ENCODE results near the gene RRAS2.
"Not testable (repeated sequence)": the region's sequence is repeated elsewhere in the genome, so short reads cannot be mapped to it uniquely, and the experiment has no call there.

The RRAS2 gene

DNA sequence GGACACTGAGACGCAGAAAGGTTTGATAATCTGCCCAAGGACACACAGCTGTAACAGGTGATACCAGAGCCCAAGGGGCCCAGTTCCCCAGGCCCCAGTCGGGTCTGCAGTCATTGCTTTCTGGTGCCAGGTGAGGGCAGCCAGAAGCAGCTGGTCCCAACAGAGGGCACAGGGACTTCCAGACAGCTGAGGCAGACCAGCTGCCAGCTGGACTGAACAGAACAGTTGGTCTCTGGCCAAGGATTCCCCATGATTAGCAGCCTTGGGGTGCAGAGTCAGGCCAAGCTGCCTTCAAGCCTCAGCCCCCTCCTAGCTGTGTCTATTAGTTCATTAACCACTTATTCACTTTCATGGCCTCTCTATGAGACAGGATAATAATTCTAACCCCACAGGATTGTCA lies 105.6 kb downstream of the RRAS2 start:
- no peak for DNase-seq

DNA sequence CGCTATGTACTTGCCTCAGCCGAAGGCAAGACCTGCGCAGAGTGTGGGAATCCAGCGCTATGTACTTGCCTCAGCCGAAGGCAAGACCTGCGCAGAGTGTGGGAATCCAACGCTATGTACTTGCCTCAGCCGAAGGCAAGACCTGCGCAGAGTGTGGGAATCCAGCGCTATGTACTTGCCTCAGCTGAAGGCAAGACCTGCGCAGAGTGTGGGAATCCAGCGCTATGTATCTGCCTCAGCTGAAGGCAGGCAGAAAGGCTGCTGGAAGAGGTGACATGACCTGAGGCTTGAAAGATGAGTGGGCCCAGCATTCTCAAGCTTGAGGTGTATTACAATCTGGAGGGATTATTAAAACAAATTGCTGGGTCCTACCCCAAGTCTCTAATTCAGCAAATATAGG lies 106.5 kb downstream of the RRAS2 start:
- not testable (repeated sequence) for DNase-seq

DNA sequence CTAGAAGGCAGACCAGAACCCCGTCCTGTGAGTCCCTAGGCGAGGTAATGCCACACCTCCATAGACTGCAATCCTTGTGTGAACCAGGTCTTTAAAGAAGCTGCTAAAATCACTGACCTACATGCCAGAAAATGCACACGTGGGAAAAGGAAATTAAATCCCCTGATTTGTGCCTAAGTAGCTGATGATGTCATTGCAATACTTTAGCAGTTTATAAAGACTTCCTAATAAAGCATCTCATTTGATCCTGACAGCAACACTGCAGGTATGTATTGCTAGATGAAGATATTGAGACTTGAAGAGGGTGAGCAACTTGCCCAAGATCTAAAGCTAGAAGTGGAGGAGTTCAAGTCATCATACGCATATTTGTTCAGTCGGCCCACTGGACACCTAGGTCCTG lies 107.2 kb downstream of the RRAS2 start:
- no peak for DNase-seq

DNA sequence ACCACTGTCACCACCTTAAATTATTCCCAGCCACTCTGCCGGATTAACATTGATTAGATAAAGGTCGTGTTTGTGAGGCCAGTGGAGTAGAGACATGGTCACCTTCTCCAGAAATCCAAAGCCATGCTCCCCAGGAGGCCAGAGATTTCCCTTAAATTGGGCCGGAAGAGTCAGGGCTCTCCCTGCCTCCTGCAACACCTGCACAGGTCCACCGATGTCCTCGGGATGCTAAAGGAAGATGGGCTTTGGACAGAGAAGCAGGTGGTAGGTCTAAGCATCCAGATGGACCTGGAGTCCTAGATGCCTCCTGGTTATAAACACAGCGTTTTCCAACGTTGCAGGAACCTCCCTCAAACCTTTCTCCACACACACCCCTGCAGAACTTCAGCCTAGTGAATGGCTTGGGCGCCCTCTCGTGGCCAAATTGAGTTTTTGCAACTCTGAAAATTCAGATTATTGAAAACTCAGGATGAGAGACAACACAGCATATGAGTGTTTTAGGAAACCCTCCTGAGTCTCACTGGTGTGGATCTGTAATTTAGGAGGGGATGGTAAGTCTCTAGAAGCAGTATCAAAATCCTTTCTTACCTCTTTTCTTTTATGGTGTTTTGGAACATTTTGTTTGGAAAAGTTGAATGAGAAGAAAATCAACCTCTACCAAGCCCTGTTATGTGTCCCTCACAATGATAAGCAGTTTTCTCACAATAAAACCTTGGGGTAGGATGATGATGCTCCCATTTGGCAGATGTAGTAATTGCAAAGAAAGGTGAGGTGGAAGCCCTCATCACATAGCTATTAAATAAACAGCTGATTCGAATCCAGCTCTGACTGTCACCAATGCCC lies 109.6 kb downstream of the RRAS2 start:
- no peak for DNase-seq

DNA sequence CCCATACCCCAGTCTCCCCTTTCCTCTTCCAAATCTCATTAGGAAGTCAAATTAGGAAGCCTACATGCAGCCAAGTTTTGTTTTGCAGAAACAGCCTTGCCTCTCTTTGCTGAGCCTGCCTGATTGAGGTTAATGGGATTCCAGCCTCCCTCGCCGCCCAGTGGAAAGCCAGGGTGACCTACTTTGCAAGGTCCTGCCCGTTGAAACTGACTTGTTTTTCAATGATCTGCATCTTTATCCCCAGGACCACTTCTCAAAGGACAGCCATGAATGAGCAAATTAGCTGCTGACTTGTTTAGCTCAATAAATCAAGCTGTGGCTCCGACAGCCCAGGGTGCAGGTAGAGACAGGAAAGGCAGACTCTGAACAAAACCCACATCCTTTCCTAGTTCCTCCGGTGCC lies 110.4 kb downstream of the RRAS2 start:
- no peak for DNase-seq

DNA sequence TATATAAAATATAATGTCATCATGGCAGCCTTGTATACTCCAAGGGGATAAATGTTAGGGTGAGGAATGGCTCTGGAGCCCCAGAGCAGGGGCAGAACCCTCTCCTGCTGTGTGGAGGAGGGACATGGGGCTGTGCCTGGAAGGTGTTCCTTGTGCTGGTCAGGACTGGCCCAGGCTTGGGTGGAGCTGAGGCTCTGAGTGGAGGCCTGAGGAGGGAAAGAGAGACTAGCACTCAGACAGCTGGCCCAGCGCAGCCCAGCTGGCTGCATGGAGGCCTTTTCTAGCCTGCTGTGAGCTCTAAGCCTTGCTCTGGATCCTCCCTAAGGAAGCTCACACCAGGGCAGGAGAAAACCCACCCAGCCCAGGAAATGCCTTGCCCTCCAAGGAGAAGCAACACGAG lies 113.5 kb downstream of the RRAS2 start:
- no peak for DNase-seq

DNA sequence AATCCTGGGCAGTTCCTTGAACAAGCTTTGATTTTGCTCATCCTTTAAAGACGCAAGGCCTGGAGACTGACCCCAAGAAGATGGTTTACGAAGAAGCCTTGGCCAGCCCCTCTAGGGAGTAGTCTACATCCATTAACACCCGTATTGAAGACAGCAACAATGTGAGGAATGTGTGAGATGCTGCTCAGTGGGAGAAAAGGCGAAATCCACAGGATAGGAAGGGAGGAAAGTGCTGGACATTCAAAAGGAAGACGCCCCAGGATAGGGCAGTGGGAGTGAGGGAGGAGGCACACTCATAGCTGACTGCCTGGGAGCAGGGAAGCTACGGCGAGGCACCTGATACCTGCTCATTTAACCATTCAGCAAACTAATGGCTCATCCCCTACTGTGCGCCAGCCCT lies 114.1 kb downstream of the RRAS2 start:
- no peak for DNase-seq

DNA sequence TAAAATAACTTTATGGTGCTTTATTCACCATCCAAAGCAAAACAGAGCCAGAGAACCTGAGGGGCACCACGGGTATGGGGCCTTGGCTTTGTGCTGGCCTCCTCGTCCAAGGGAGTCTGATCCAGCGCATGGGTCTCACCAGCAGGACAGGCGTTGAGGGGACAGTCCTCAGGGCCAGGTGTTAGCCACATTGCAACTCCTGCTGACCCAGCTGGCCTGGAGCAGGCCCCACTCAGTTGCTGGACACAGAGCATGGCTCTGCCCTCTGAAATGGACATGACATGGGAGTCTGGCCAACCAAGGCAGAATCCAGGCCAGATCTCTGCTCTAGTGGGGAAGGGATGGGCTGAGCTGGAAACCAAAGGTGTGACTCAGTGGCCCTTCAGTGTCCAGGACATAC lies 116.2 kb downstream of the RRAS2 start:
- no peak for DNase-seq

DNA sequence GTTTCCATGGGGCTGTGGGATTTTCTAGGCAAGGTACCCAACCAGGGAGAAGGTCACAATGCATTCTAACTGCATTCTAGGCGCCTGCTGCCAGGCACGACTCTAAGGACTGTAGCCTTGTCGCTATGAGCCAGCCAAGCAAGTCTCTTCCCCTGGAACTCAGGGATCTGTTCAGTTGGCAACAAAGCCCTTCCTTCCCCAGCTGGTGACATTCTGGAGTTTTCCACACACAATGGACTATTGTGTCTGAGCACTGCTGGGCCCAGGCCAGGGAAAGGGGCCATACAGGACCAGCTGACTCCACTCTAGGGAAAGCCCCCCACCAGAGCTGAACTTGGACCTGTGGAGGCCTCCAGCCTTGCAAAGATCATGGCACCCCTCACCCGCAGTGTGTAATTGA lies 116.8 kb downstream of the RRAS2 start:
- no peak for DNase-seq

DNA sequence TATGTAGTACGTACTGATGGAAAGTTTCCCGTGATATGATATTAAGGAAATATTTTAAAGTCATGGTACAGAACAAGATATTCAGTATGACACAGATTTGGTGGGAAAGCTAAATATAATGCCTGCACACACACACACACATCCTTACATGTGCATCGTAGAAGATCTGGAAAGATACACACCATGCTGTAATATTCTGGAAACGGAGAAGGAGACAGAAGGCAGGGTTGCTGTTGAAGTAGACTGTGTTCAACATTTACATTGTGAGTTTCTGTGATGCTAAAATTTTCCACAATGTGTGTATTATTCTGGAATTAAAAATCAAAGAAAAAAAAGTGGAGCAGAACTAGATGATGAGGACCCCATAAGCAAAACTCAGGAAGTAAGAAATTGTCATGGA lies 118.0 kb downstream of the RRAS2 start:
- DNase-seq = no peak

DNA sequence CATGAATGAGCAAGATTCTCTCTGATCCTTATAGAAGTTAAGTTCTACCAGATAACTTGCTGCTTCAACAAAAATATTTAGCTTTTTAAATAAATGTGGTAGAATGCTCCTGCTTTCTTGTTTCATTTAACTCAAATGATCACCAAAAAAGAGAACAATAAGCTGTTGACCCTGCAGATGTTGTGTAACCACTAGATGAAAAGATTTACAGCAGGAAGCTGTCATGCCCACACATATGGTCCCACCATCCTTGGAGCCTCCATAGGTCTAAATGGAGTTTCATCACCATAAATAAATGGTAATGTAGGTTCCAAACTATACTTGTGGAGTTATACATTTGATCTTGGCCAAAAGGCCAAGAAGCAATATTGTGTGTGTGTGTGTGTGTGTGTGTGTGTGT lies 118.8 kb downstream of the RRAS2 start:
- no peak for DNase-seq

DNA sequence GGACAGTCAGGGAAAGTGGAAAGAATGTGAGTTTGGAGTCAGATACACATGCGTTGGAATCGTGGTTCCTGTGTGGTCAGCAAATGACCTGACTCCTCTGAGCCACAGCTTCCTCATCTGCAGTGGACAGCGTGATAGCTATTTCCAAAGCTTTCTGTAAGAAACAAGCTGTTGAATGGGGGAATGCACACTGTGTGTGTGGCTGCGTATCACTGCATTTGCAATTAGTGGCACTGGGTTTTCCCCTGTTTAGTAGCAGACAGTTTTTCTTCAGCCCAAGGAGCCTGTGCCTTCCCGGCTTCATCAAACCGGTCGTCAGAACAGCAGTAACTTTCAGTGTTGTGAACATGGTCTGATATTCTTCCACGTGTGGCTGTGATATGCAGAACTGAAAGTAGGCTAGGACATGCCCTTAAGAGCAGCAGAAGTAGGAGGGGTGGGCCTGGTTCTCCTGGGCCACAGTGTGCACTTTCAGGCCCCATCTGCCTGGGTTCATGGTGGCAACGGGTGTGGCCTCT lies 121.5 kb downstream of the RRAS2 start:
- no peak for DNase-seq

DNA sequence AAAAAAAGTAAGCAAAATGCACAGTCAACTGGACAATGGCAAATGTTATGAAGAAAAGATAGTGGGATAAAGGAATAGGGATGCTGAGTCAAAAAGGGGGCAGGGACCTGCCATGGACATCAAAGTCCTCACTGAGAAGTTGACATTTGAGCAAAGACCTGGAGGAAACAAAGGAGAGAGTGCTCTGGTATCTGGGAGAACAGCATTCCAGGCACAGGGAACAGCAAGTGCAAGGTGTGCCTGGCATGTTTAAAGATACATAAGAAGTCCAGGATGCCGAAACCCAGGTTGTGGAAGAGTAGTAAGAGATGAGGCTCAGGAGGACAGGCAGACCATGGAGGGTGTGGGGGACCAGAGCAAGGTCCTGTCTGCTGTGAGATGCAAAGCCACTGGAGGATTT lies 123.3 kb downstream of the RRAS2 start:
- no peak for DNase-seq

DNA sequence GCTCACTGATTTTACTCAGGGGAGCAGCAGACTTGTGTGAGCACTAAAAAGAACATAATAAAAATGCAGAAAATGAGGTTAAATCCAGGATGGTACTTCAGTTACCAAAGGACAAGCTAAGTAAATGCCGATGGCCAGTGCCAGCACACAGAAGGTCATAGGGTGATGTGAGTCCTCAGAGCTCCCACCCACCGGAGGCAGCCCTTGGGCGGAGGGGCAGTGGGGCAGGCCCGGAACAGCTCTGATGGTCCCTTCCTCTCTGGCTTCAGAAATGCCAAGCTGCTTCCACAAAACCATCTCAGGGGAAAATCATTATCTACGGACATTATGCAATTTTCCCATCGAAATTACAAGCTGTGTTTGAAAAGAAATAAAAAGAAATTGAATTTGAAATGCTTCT lies 124.5 kb downstream of the RRAS2 start:
- no peak for DNase-seq

DNA sequence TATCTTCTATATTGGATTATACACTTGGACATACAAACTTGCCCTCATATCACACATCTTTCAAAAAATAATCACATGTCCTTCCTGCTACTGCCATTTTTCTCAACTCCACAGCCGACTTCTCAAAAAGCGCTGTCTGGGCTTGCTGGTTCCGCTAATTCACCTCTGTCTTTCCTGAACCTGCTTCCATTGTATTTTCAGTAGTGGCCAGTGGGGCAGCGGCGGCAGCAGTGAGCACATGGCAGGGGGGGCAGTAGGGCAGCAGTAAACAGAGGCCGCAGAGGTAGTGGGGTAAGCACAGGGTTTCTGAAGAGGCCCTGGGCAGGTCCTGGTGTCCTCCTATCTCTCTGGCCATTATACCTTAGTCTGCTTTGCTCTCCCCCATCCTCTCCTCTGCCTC lies 126.3 kb downstream of the RRAS2 start:
- no peak for DNase-seq

DNA sequence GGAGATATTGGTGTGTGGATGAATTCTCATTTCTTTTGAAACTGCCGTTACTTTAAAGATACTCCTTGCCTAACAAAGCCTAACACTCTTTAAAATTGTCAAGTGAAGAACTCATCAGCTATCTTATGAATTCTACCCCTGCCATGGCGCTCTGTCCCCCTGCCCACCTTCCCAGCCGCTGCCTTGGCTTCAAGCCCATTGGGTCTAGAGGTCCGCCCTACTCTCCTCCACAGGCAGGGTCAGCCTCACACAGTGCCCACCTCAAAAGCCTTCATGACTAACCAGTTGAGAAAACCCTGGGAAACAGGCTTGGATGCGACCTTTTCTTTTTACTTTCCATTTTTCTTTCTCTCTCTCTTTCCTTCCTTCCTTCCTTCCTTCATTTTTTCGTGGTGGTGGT lies 128.6 kb downstream of the RRAS2 start:
- DNase-seq = no peak

DNA sequence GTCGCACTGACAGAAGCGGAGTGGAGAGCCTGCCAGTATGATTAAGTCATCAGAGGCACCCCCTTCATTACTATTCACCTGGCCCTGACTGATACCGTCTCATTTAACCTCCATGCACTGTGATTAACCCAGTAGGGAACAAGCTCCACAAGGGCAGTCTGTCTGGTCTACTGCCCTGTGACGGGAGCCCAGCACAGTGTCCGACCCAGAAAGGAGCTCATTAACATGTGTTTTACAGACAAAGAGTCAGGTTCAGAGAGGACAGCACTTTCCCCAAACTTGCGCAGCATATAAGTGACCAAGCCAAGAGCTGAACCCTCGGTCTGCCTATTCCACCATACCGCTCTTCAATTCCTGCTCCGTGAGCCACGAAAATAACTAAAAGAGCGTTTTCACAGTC lies 129.5 kb downstream of the RRAS2 start:
- no peak for DNase-seq

DNA sequence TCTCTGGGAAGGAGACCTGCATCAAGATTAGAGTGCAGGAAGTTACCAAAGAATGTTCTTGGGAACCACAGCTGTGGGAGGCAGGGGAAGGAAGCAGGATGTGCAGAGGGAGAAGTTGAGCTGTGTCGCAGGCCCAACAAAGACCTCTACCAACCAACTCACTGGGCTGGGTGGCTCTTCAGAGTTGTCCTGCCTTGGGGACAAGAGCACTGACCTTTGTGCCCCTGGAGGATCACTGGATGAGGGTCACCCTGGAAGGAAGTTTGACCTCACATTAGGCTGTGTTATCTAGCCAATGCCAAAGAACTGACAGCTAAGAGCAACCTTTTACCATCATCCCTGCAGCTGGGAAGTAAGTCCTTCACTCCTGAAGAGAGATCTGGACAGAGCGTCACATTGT lies 130.6 kb downstream of the RRAS2 start:
- no peak for DNase-seq
